K562 (cell line): Measurements from ENCODE around the gene KCNN4. TPM values are rescaled to one million over a fixed set of nuclear protein-coding genes. Genes with fewer than 3 reads are reported as not detected.

Experiments used
- BCLAF1 ChIP-seq, 2 experiments: fragments of 450-650 bp in 1 of 2; IDR thresholded peaks; 2 replicates each; pipeline ENCODE4 v1.6.1; 2011 to 2017; ENCODE audit warnings: low read depth in 2 of 2, antibody characterized with exemption in 1 of 2, borderline replicate concordance in 1 of 2, low read length in 1 of 2, mild to moderate bottlenecking in 1 of 2, mixed read lengths in 1 of 2; ENCODE audit not compliant: control insufficient read depth in 1 of 2
- CBX1 ChIP-seq: sonication (generic); IDR thresholded peaks from 2 replicates; pipeline ENCODE4 v1.6.1; 2016; ENCODE audit warnings: antibody characterized with exemption, low read depth, mild to moderate bottlenecking
- EP300 ChIP-seq: IDR thresholded peaks from 2 replicates; pipeline ENCODE4 v1.6.1; 2012; ENCODE audit warnings: low read length, improper control_type of control experiment
- HDAC6 ChIP-seq: IDR thresholded peaks from 2 replicates; pipeline ENCODE4 v1.6.1; 2012; ENCODE audit warnings: low read depth, mild to moderate bottlenecking, control low read depth, inconsistent platforms, low read length, moderate library complexity
- HDGF ChIP-seq: fragments of 450-650 bp; IDR thresholded peaks from 2 replicates; pipeline ENCODE4 v1.6.1; 2016
- KAT7 ChIP-seq: sonication (generic); formaldehyde crosslinking; IDR thresholded peaks from 2 replicates; pipeline ENCODE4 v1.8.0; 2022; ENCODE audit warnings: missing genetic modification reagents, mild to moderate bottlenecking, borderline replicate concordance
- LARP7 ChIP-seq: fragments of 450-650 bp; IDR thresholded peaks from 2 replicates; pipeline ENCODE4 v1.6.1; 2016
- MTA1 ChIP-seq: fragments of 450-650 bp; IDR thresholded peaks from 2 replicates; pipeline ENCODE4 v1.6.1; 2017; ENCODE audit warnings: borderline replicate concordance
- NELFE ChIP-seq: IDR thresholded peaks from 2 replicates; pipeline ENCODE4 v1.6.1; 2011; ENCODE audit warnings: mild to moderate bottlenecking; ENCODE audit not compliant: insufficient read depth, insufficient read length
- RBM39 ChIP-seq: fragments of 200-400 bp; formaldehyde crosslinking; optimal IDR thresholded peaks from 2 replicates; pipeline ENCODE3; 2018; ENCODE audit warnings: low read depth, low read length
- SIN3B ChIP-seq: fragments of 450-650 bp; IDR thresholded peaks from 2 replicates; pipeline ENCODE4 v1.6.1; 2017; ENCODE audit warnings: low read depth, mild to moderate bottlenecking, moderate library complexity
- TARDBP ChIP-seq: fragments of 450-650 bp; IDR thresholded peaks from 2 replicates; pipeline ENCODE4 v1.6.1; 2016
- TRIM25 ChIP-seq: fragments of 450-650 bp; IDR thresholded peaks from 2 replicates; pipeline ENCODE4 v1.7.0; 2016; ENCODE audit warnings: borderline replicate concordance
- ZNF407 ChIP-seq: fragments of 450-650 bp; IDR thresholded peaks from 2 replicates; pipeline ENCODE4 v1.6.1; 2016; ENCODE audit warnings: low read depth
- ZNF707 ChIP-seq: fragments of 250-450 bp; sonication (Bioruptor Pico); conservative IDR thresholded peaks from 2 replicates; pipeline ENCODE4 v1.8.0; 2022; ENCODE audit warnings: inconsistent platforms, mild to moderate bottlenecking, moderate library complexity
- polyA plus RNA-seq, 8 experiments: library from polyadenylated mRNA; depleted of rRNA in 4 of 8; stranded (reverse) in 5 of 8; unstranded in 3 of 8; fragments of >200 nt; fragmentation: Nextera tagmentation in 2 of 8; fragmentation: Illumina TruSeq in 1 of 8; extraction: Ambion mirVana in 2 of 8; extraction: Trizol in 1 of 8; gene quantifications; 2 replicates each; pipeline versions ENCODE4 v1.2.1 to v1.2.3, GENCODE V29; 2011 to 2014; ENCODE audit warnings: inconsistent platforms in 1 of 8, missing spikeins in 1 of 8
- total RNA-seq, 7 experiments: library from RNA; depleted of rRNA in 6 of 7; stranded (reverse); fragments of >200 nt in 6 of 7; fragmentation: Illumina TruSeq in 2 of 7; extraction: Trizol in 2 of 7; gene quantifications; 2 replicates each; pipeline versions ENCODE4 v1.2.1 to v1.2.3, GENCODE V29; 2011 to 2021; ENCODE audit warnings: low replicate concordance in 1 of 7

KCNN4 gene
- total and polyA plus RNA-seq, 9 of the 15 experiments (the other 6 are each of a cell fraction or from before 2014, with no cell fraction given), result 0.53 to 37.7 (median 25.9) TPM

GRCh38 chr19:43780706-43781525, at the start of gene KCNN4 (continued):
- TF ChIP-seq HDAC6 (0 out of 2 replicates have a peak, but pooled peaks have one; percentile 62), NELFE (no peak), CBX1 (peak; percentile 64; the same call in 1 of the 2 replicates), MTA1 (peak; percentile 51; the same call in 1 of the 2 replicates), ZNF707 (CRISPR knock-in tag) (no peak), SIN3B (0 out of 2 replicates have a peak, but pooled peaks have one; percentile 19), BCLAF1 (IDR thresholded peaks at IDR 0.05; ENCODE audit: borderline replicate concordance in 1 of 2, control insufficient read depth in 1 of 2, low read depth in 2 of 2, low read length in 1 of 2) (no peak), HDGF (peak; percentile 87), ZNF407 (no peak), RBM39 (no peak), EP300 (no peak), TRIM25 (no peak), KAT7 (CRISPR knock-in tag) (no peak), LARP7 (0 out of 2 replicates have a peak, but pooled peaks have one; percentile 47), TARDBP (no peak)
